ENCODE data around the gene ORAI3.

ORAI3 gene

GRCh38 chr16:30971298-30971697, 22.4 kb downstream of the ORAI3 start:
- no peak for DNase-seq (ENCODE audit: low spot score)

- no peak for DNase-seq (ENCODE audit: low spot score)
Observed at GRCh38 chr16:30972872-30973271, 24.0 kb downstream of the ORAI3 start.

GRCh38 chr16:30974348-30974747, 25.5 kb downstream of the ORAI3 start:
- DNase-seq (ENCODE audit: low spot score), result no peak

GRCh38 chr16:30976486-30976885, 27.6 kb downstream of the ORAI3 start:
- DNase-seq (ENCODE audit: low spot score), result no peak

- DNase-seq (ENCODE audit: low spot score), result no peak
Observed at GRCh38 chr16:30977502-30977901, 28.6 kb downstream of the ORAI3 start.

- no peak for DNase-seq (ENCODE audit: low spot score)
Observed at GRCh38 chr16:30979170-30980022, 30.5 kb downstream of the ORAI3 start.

- DNase-seq (ENCODE audit: low spot score), result no peak
Observed at GRCh38 chr16:30980023-30980371, 31.1 kb downstream of the ORAI3 start.

- DNase-seq (ENCODE audit: low spot score), result no peak
Observed at GRCh38 chr16:30980434-30980833, 31.6 kb downstream of the ORAI3 start.

GRCh38 chr16:30980959-30981358, 32.1 kb downstream of the ORAI3 start:
- no peak for DNase-seq (ENCODE audit: low spot score)

- no peak for DNase-seq (ENCODE audit: low spot score)
Observed at GRCh38 chr16:30982548-30983288, 33.9 kb downstream of the ORAI3 start.

GRCh38 chr16:30983289-30983889, 34.5 kb downstream of the ORAI3 start:
- no peak for DNase-seq (ENCODE audit: low spot score)

- DNase-seq (ENCODE audit: low spot score), result no peak
Observed at GRCh38 chr16:30983898-30984610, 35.2 kb downstream of the ORAI3 start.

- DNase-seq (ENCODE audit: low spot score), result peak; percentile 77
Observed at GRCh38 chr16:30984669-30985400, 36.0 kb downstream of the ORAI3 start, which contains the start of gene HSD3B7. TSS of gene HSD3B7 (plus strand) at chr16:30985207. CDS start at chr16:30985659, 452 bp downstream.

- DNase-seq (ENCODE audit: low spot score), result no peak
Observed at GRCh38 chr16:30985401-30986128, 36.7 kb downstream of the ORAI3 start.

- DNase-seq (ENCODE audit: low spot score), result no peak
Observed at GRCh38 chr16:30986129-30986991, 37.5 kb downstream of the ORAI3 start.

- no peak for DNase-seq (ENCODE audit: low spot score)
Observed at GRCh38 chr16:30987581-30988190, 38.8 kb downstream of the ORAI3 start.

GRCh38 chr16:30989469-30990047, 40.7 kb downstream of the ORAI3 start:
- no peak for DNase-seq (ENCODE audit: low spot score)

GRCh38 chr16:30990105-30990504, 41.2 kb downstream of the ORAI3 start:
- DNase-seq (ENCODE audit: low spot score), result no peak

- DNase-seq (ENCODE audit: low spot score), result no peak
Observed at GRCh38 chr16:30991052-30991451, 42.2 kb downstream of the ORAI3 start.
